ENCODE data around the gene KIF7.
"Not testable (repeated sequence)": the region's sequence is repeated elsewhere in the genome, so short reads cannot be mapped to it uniquely, and the experiment has no call there.

KIF7 gene

GRCh38 chr15:89654847-89655805, at the start of gene KIF7:
Gene KIF7 (minus strand): TSS chr15:89655467. CDS start chr15:89652930, 2,537 bp downstream.
- DNase-seq, result no peak

GRCh38 chr15:89704411-89704810, 49.1 kb upstream of the KIF7 start:
- DNase-seq, result no peak

GRCh38 chr15:89695198-89695597, 39.9 kb upstream of the KIF7 start:
- no peak for DNase-seq

- DNase-seq, result no peak
These were observed 38.4 kb upstream of the KIF7 start for GRCh38 chr15:89693696-89694095.

- DNase-seq, result no peak
These were observed 37.8 kb upstream of the KIF7 start for GRCh38 chr15:89693091-89693490.

GRCh38 chr15:89690276-89691218, 35.3 kb upstream of the KIF7 start, which contains the start of the genes PEX11A and WDR93:
Gene PEX11A (minus strand): TSS chr15:89690754. CDS start chr15:89690632, 122 bp downstream.
Gene WDR93 (plus strand): TSS chr15:89690811. CDS start chr15:89701747, 10,936 bp downstream.
- DNase-seq, result peak; percentile 82

- DNase-seq, result not testable (repeated sequence)
These were observed 34.6 kb upstream of the KIF7 start for GRCh38 chr15:89689930-89690275.

GRCh38 chr15:89686522-89686921, 31.3 kb upstream of the KIF7 start:
- DNase-seq, result no peak

- DNase-seq, result no peak
These were observed 30.7 kb upstream of the KIF7 start for GRCh38 chr15:89685995-89686394.

GRCh38 chr15:89681146-89681545, 25.9 kb upstream of the KIF7 start:
- DNase-seq, result no peak

- no peak for DNase-seq
These were observed 25.1 kb upstream of the KIF7 start for GRCh38 chr15:89680282-89680873.

- DNase-seq, result no peak
These were observed 23.9 kb upstream of the KIF7 start, which contains the start of gene PLIN1 for GRCh38 chr15:89679212-89679611. Gene PLIN1 (minus strand): TSS chr15:89679367. CDS start chr15:89677489, 1,878 bp downstream.

- DNase-seq, result no peak
These were observed 22.1 kb upstream of the KIF7 start for GRCh38 chr15:89677381-89677780.

GRCh38 chr15:89675606-89676005, 20.3 kb upstream of the KIF7 start:
- DNase-seq, result no peak

- no peak for DNase-seq
These were observed 19.3 kb upstream of the KIF7 start for GRCh38 chr15:89674526-89674925.

- no peak for DNase-seq
These were observed 17.9 kb upstream of the KIF7 start for GRCh38 chr15:89673165-89673512.

- DNase-seq, result no peak
These were observed 17.2 kb upstream of the KIF7 start for GRCh38 chr15:89672221-89673164.

- DNase-seq, result no peak
These were observed 16.4 kb upstream of the KIF7 start for GRCh38 chr15:89671687-89672086.

- DNase-seq, result no peak
These were observed 15.8 kb upstream of the KIF7 start for GRCh38 chr15:89670971-89671560.

- DNase-seq, result no peak
These were observed 14.7 kb upstream of the KIF7 start for GRCh38 chr15:89669941-89670340.

- DNase-seq, result no peak
These were observed 14.1 kb upstream of the KIF7 start for GRCh38 chr15:89669309-89669865.

Data from activated CD4-positive, CD25-positive, alpha-beta regulatory T cell treated with anti-CD3 and anti-CD28 coated beads, Interleukin-2, amount 50 U/mL, for 72 hours (primary cell).